Activated naive CD8-positive, alpha-beta T cell treated with anti-CD3 and anti-CD28 coated beads, Interleukin-2, amount 10 ng/mL, durations not matched to agents 7 days and 5 days (primary cell): ENCODE measurements around the gene ZFAND3. TPM values are rescaled to one million over a fixed set of nuclear protein-coding genes. Genes with fewer than 3 reads are reported as not detected.
"Not testable (repeated sequence)": the region's sequence is repeated elsewhere in the genome, so short reads cannot be mapped to it uniquely, and the experiment has no call there.

Experiments used
- ATAC-seq: fragments of 150-1000 bp; cut with Tn5 transposase; one replicate; pipeline ENCODE4 v1.10.0; 2021; ENCODE audit warnings: low read depth, moderate library complexity
- POLR2A ChIA-PET: fragments of 350-600 bp; sonication (Branson Sonifier 250); formaldehyde crosslinking; loops from one replicate; lab custom pipeline; 2021; ENCODE audit warnings: antibody characterized with exemption; lab: Charles Lee
- DNase-seq: peaks from one replicate; pipeline ENCODE4 v3.0.0; 2021
- H3K27ac Mint-ChIP-seq: one replicate; pipeline ENCODE4 v1.8.0; 2022; ENCODE audit warnings: mild to moderate bottlenecking, mixed read lengths
- H3K27me3 Mint-ChIP-seq: one replicate; pipeline ENCODE4 v1.8.0; 2022; ENCODE audit warnings: mild to moderate bottlenecking, moderate library complexity, mixed read lengths
- H3K36me3 Mint-ChIP-seq: one replicate; pipeline ENCODE4 v1.8.0; 2021; ENCODE audit warnings: mild to moderate bottlenecking, mixed read lengths
- H3K4me1 Mint-ChIP-seq: one replicate; pipeline ENCODE4 v1.8.0; 2021; ENCODE audit warnings: mixed read lengths
- H3K4me3 Mint-ChIP-seq: one replicate; pipeline ENCODE4 v1.8.0; 2022; ENCODE audit warnings: mild to moderate bottlenecking, moderate library complexity, mixed read lengths
- H3K9me3 Mint-ChIP-seq: one replicate; pipeline ENCODE4 v1.8.0; 2021; ENCODE audit warnings: mixed read lengths
- total RNA-seq, 2 experiments: library from RNA; stranded (reverse); gene quantifications; one replicate each; pipeline ENCODE4 v1.2.3, GENCODE V29; 2021

The ZFAND3 gene
- total RNA-seq, 2 experiments from 2014 or later = 35.7 to 36.3 TPM

GRCh38 chr6:37868447-37868825, 48.9 kb downstream of the ZFAND3 start:
- POLR2A ChIA-PET = no interaction called here
- peaks cover 27% of the 10 kb centered on the region for H3K4me1 Mint-ChIP-seq

GRCh38 chr6:37871616-37872372, 52.3 kb downstream of the ZFAND3 start:
- POLR2A ChIA-PET = no interaction called here
- peaks cover 16% of the 10 kb centered on the region for H3K4me1 Mint-ChIP-seq
- peaks cover 40% of the 10 kb centered on the region for H3K36me3 Mint-ChIP-seq
- no peak for ATAC-seq
- no peak overlapping the region for H3K4me3 Mint-ChIP-seq
- H3K9me3 Mint-ChIP-seq = peaks cover 13% of the 10 kb centered on the region
- H3K27me3 Mint-ChIP-seq = no peaks in the 10 kb centered on the region
- H3K27ac Mint-ChIP-seq = no peak overlapping the region
- no peak for DNase-seq

More at GRCh38 chr6:37868447-37868825, 48.9 kb downstream of the ZFAND3 start:
- peaks cover 13% of the 10 kb centered on the region for H3K9me3 Mint-ChIP-seq
- DNase-seq = no peak
- ATAC-seq = no peak
- no peak overlapping the region for H3K4me3 Mint-ChIP-seq
- no peaks in the 10 kb centered on the region for H3K27me3 Mint-ChIP-seq
- H3K36me3 Mint-ChIP-seq = peaks cover 42% of the 10 kb centered on the region
- no peak overlapping the region for H3K27ac Mint-ChIP-seq

- Mint-ChIP-seq H3K9me3 (peaks cover 13% of the 10 kb centered on the region), H3K4me1 (peaks cover 14% of the 10 kb centered on the region), H3K27me3 (no peaks in the 10 kb centered on the region), H3K36me3 (peaks cover 37% of the 10 kb centered on the region), H3K27ac (no peak overlapping the region), H3K4me3 (no peak overlapping the region)
- no peak for ATAC-seq
- DNase-seq = no peak
- POLR2A ChIA-PET = no interaction called here
These were observed 52.8 kb downstream of the ZFAND3 start for GRCh38 chr6:37872373-37872745.

GRCh38 chr6:37874726-37875125, 55.2 kb downstream of the ZFAND3 start:
- DNase-seq = no peak
- Mint-ChIP-seq H3K4me1 (peaks cover 5% of the 10 kb centered on the region), H3K36me3 (peaks cover 28% of the 10 kb centered on the region), H3K4me3 (no peak overlapping the region), H3K27me3 (no peaks in the 10 kb centered on the region), H3K9me3 (peaks cover 13% of the 10 kb centered on the region), H3K27ac (no peak overlapping the region)
- POLR2A ChIA-PET = no interaction called here
- ATAC-seq = no peak

GRCh38 chr6:37875561-37876309, 56.2 kb downstream of the ZFAND3 start:
- Mint-ChIP-seq H3K4me1 (peaks cover 8% of the 10 kb centered on the region), H3K27me3 (no peaks in the 10 kb centered on the region), H3K4me3 (no peak overlapping the region), H3K36me3 (peaks cover 25% of the 10 kb centered on the region), H3K27ac (no peak overlapping the region), H3K9me3 (peaks cover 12% of the 10 kb centered on the region)
- POLR2A ChIA-PET = no interaction called here
- ATAC-seq (no peak), DNase-seq (no peak)

- Mint-ChIP-seq H3K4me1 (peaks cover 8% of the 10 kb centered on the region), H3K9me3 (peaks cover 5% of the 10 kb centered on the region), H3K4me3 (no peak overlapping the region), H3K27ac (no peak overlapping the region), H3K27me3 (no peaks in the 10 kb centered on the region), H3K36me3 (peaks cover 18% of the 10 kb centered on the region)
- DNase-seq (no peak), ATAC-seq (no peak)
- POLR2A ChIA-PET = no interaction called here
These were observed 57.3 kb downstream of the ZFAND3 start for GRCh38 chr6:37876843-37877242.

DNA sequence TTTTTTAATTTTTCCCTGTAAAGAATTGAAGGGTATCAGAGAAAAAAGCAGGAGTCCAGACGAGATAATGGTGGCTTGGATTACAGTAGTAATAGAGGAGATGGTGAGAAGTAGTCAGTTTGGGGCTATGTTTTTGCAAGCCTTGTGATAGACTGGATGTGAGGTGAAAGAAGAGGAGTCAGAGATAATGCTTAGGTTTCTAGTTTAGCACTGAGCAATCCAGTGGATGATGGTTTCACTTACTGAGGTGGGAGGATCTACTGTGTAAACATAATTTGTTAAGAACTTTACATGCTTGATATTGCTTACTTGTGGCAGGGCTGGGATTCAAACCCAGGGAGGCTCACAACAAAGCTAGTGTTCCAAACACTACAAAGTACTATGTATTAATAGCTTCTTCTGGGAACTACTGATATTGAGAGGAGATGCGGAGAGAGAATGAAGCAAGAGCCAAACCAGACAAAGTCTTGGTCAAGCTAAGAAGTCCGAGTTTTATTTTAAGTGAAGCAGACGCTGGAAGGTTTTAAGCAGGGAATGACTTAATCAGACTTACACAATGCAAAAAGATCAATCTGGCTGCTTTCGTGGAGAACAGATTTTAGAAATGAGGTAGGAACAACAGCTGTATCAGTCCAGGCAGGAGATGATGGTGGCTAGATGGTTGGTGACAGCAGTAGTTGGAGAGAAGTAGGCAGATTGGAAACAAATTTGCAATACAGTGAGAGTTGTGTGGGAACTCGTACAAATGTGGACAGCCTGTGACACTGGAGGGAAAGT, 58.0 kb downstream of the ZFAND3 start:
- H3K27ac Mint-ChIP-seq = no peak overlapping the region
- peaks cover 12% of the 10 kb centered on the region for H3K36me3 Mint-ChIP-seq
- no peak for DNase-seq
- H3K4me1 Mint-ChIP-seq = peaks cover 8% of the 10 kb centered on the region
- no peaks in the 10 kb centered on the region for H3K27me3 Mint-ChIP-seq
- no peak for ATAC-seq
- peaks cover under 1% of the 10 kb centered on the region for H3K9me3 Mint-ChIP-seq
- POLR2A ChIA-PET = no interaction called here
- no peak overlapping the region for H3K4me3 Mint-ChIP-seq

- Mint-ChIP-seq H3K27ac (no peak overlapping the region), H3K36me3 (peaks cover 9% of the 10 kb centered on the region), H3K9me3 (no peaks in the 10 kb centered on the region), H3K4me1 (peaks cover 8% of the 10 kb centered on the region), H3K27me3 (no peaks in the 10 kb centered on the region), H3K4me3 (no peak overlapping the region)
- ATAC-seq (no peak), DNase-seq (no peak)
- POLR2A ChIA-PET = no interaction called here
These were observed 58.7 kb downstream of the ZFAND3 start for GRCh38 chr6:37878150-37878710.

DNA sequence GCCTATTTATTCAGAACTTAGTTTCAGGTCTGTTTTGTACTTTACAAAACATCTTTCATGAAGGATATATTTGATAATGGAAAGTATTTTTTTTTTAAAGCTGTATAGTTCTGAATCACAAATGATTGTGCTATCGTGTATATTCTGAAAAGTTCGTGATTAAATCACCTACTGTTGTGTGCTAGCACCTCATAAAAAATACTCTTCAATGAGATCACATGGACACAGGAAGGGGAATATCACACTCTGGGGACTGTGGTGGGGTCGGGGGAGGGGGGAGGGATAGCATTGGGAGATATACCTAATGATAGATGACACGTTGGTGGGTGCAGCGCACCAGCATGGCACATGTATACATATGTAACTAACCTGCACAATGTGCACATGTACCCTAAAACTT, 61.1 kb downstream of the ZFAND3 start:
- H3K27me3 Mint-ChIP-seq, ATAC-seq, H3K27ac Mint-ChIP-seq, H3K36me3 Mint-ChIP-seq, H3K4me1 Mint-ChIP-seq, DNase-seq, H3K9me3 Mint-ChIP-seq, POLR2A ChIA-PET, H3K4me3 Mint-ChIP-seq: not testable (repeated sequence)

- Mint-ChIP-seq H3K36me3 (peaks cover 6% of the 10 kb centered on the region), H3K27me3 (no peaks in the 10 kb centered on the region), H3K9me3 (peaks cover 2% of the 10 kb centered on the region), H3K27ac (no peak overlapping the region), H3K4me1 (peaks cover 4% of the 10 kb centered on the region), H3K4me3 (no peak overlapping the region)
- ATAC-seq (no peak), DNase-seq (no peak)
- POLR2A ChIA-PET = no interaction called here
These were observed 62.8 kb downstream of the ZFAND3 start for GRCh38 chr6:37882292-37882691.

DNA sequence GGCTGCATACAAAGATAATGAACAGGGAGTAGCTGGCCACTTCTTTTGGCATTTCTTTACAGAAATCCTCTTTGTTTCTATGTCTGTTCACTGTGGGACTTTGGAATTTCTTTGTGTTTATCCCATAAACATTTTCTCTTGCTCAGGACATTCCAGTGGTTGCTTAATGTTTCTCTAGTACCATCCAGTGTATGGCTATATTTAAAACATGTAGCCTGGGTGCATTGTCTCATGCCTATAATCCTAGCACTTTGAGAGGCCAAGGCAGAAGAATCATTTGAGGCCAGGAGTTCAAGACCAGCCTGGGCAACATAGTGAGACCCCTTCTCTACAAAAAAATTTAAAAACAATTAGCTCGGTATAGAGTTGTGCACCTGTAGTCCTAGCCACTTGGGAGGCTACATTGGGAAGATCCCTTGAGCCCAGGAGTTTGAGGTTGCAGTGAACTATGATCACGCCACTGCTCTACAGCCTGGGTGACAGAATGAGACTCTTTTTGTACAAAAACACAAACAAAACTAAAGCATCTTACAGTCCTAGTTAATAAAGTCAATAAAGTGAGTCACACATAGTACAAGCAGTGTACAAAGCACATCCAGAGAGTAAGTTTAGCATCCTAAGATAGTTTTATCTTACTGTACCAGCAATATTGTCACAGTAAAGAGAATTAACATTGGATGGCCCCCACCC, 63.3 kb downstream of the ZFAND3 start:
- ATAC-seq (no peak), DNase-seq (no peak)
- no peaks in the 10 kb centered on the region for H3K27me3 Mint-ChIP-seq
- POLR2A ChIA-PET = no interaction called here
- peaks cover 2% of the 10 kb centered on the region for H3K9me3 Mint-ChIP-seq
- no peak overlapping the region for H3K27ac Mint-ChIP-seq
- H3K36me3 Mint-ChIP-seq = peaks cover 6% of the 10 kb centered on the region
- H3K4me1 Mint-ChIP-seq = peaks cover 4% of the 10 kb centered on the region
- no peak overlapping the region for H3K4me3 Mint-ChIP-seq

DNA sequence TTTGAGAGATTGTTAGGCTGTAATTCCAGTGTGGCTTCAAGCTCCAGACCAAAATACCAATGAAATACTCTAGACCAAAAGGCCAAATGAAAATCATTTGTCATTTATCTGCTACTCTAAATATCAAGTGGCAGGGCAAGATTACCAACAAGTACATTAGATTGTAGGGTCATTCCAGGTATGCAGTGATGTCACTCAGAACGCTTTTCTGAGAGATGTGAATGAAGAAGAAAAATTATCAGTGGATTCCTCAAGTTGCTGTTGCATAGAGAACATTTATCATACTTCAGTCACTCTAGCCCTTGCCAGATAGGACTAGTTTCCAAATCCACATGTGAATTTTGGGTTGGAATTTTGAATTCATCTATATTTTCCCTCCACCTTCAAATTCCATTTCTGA, 65.0 kb downstream of the ZFAND3 start:
- Mint-ChIP-seq H3K4me1 (peaks cover 5% of the 10 kb centered on the region), H3K36me3 (peaks cover 9% of the 10 kb centered on the region), H3K27ac (no peak overlapping the region), H3K27me3 (no peaks in the 10 kb centered on the region), H3K4me3 (no peak overlapping the region), H3K9me3 (peaks cover 2% of the 10 kb centered on the region)
- POLR2A ChIA-PET = no interaction called here
- ATAC-seq = no peak
- no peak for DNase-seq

GRCh38 chr6:37889051-37889450, 69.5 kb downstream of the ZFAND3 start:
- POLR2A ChIA-PET = no interaction called here

More at GRCh38 chr6:37889051-37889450, 69.5 kb downstream of the ZFAND3 start:
- Mint-ChIP-seq H3K36me3 (peaks cover 8% of the 10 kb centered on the region), H3K27me3 (no peaks in the 10 kb centered on the region), H3K27ac (no peak overlapping the region), H3K4me1 (peaks cover 4% of the 10 kb centered on the region), H3K9me3 (peaks cover 2% of the 10 kb centered on the region), H3K4me3 (no peak overlapping the region)
- DNase-seq = no peak
- no peak for ATAC-seq
